H9 (cell line): ENCODE data around the gene ANKRD16. TPM values are rescaled to one million over a fixed set of nuclear protein-coding genes. Genes with fewer than 3 reads are reported as not detected.

ENCODE experiments used
- DNase-seq: peaks from one replicate; pipeline ENCODE4 v3.0.0-alpha.2; 2017
- H2AFZ ChIP-seq: one replicate; pipeline ENCODE4 v1.6.1; 2013; ENCODE audit warnings: mild to moderate bottlenecking, low read length, control low read depth, moderate library complexity
- H2AK5ac ChIP-seq: 2 replicates; pipeline ENCODE4 v1.6.1; 2013; ENCODE audit warnings: low read length, control low read depth, mixed read lengths; ENCODE audit not compliant: insufficient read length
- H2BK120ac ChIP-seq: one replicate; pipeline ENCODE4 v1.6.1; 2013; ENCODE audit warnings: low read depth, mild to moderate bottlenecking, low read length, control low read depth, inconsistent platforms; ENCODE audit not compliant: poor library complexity, severe bottlenecking
- H2BK12ac ChIP-seq: 2 replicates; pipeline ENCODE4 v1.6.1; 2013; ENCODE audit warnings: low read length, control low read depth, mixed read lengths, low read depth; ENCODE audit not compliant: insufficient read length
- H2BK15ac ChIP-seq: 2 replicates; pipeline ENCODE4 v1.6.1; 2013; ENCODE audit warnings: low read depth, low read length, control low read depth
- H2BK20ac ChIP-seq: one replicate; pipeline ENCODE4 v1.6.1; 2013; ENCODE audit warnings: low read depth, mild to moderate bottlenecking, low read length, control low read depth, inconsistent platforms; ENCODE audit not compliant: poor library complexity, severe bottlenecking
- H2BK5ac ChIP-seq: 2 replicates; pipeline ENCODE4 v1.6.1; 2013; ENCODE audit warnings: low read length, control low read depth, mixed read lengths; ENCODE audit not compliant: insufficient read length
- H3K14ac ChIP-seq: 2 replicates; pipeline ENCODE4 v1.6.1; 2013; ENCODE audit warnings: low read length, control low read depth; ENCODE audit not compliant: insufficient read depth
- H3K18ac ChIP-seq: 2 replicates; pipeline ENCODE4 v1.6.1; 2013; ENCODE audit warnings: low read depth, mild to moderate bottlenecking, mixed read lengths, low read length, control low read depth; ENCODE audit not compliant: insufficient read length
- H3K23ac ChIP-seq: 2 replicates; pipeline ENCODE4 v1.6.1; 2013; ENCODE audit warnings: low read length, control low read depth, mixed read lengths, low read depth; ENCODE audit not compliant: insufficient read length
- H3K23me2 ChIP-seq: 2 replicates; pipeline ENCODE4 v1.6.1; 2013; ENCODE audit warnings: low read depth, mild to moderate bottlenecking, mixed read lengths, low read length, control low read depth; ENCODE audit not compliant: insufficient read length, poor library complexity, severe bottlenecking
- H3K27ac ChIP-seq: 2 replicates; pipeline ENCODE4 v1.5.1; 2013; ENCODE audit warnings: low read length, control low read depth, mixed read lengths, low read depth; ENCODE audit not compliant: insufficient read length
- H3K27me3 ChIP-seq: 2 replicates; pipeline ENCODE4 v1.6.1; 2013; ENCODE audit warnings: low read length, control low read depth, inconsistent platforms; ENCODE audit not compliant: insufficient read depth
- H3K4ac ChIP-seq: 2 replicates; pipeline ENCODE4 v1.6.1; 2013; ENCODE audit warnings: low read depth, mild to moderate bottlenecking, control low read depth, inconsistent platforms, low read length, moderate library complexity
- H3K4me1 ChIP-seq: 2 replicates; pipeline ENCODE4 v1.6.1; 2013; ENCODE audit warnings: low read length, control low read depth, inconsistent platforms; ENCODE audit not compliant: insufficient read depth
- H3K4me2 ChIP-seq: 2 replicates; pipeline ENCODE4 v1.6.1; 2013; ENCODE audit warnings: low read length, control low read depth, mixed read lengths; ENCODE audit not compliant: insufficient read length, insufficient read depth
- H3K56ac ChIP-seq: 2 replicates; pipeline ENCODE4 v1.6.1; 2013; ENCODE audit warnings: low read depth, mild to moderate bottlenecking, mixed read lengths, low read length, control low read depth; ENCODE audit not compliant: insufficient read length
- H3K79me1 ChIP-seq: 2 replicates; pipeline ENCODE4 v1.6.1; 2013; ENCODE audit warnings: low read depth, mild to moderate bottlenecking, moderate library complexity, low read length, control low read depth, inconsistent platforms; ENCODE audit not compliant: insufficient read depth, poor library complexity, severe bottlenecking
- H3K79me2 ChIP-seq: 2 replicates; pipeline ENCODE4 v1.6.1; 2013; ENCODE audit warnings: low read length, control low read depth, inconsistent platforms; ENCODE audit not compliant: insufficient read depth
- H3K9ac ChIP-seq: 2 replicates; pipeline ENCODE4 v1.6.1; 2013; ENCODE audit warnings: low read length, control low read depth, mixed read lengths; ENCODE audit not compliant: insufficient read length; ENCODE audit errors: extremely low read depth
- H3K9me3 ChIP-seq: one replicate; pipeline ENCODE4 v1.6.1; 2013; ENCODE audit warnings: low read depth, low read length, inconsistent platforms; ENCODE audit not compliant: control insufficient read depth
- H3T11ph ChIP-seq: one replicate; pipeline ENCODE4 v1.6.1; 2013; ENCODE audit warnings: mild to moderate bottlenecking, low read length, control low read depth, inconsistent platforms
- H4K20me1 ChIP-seq: one replicate; pipeline ENCODE4 v1.6.1; 2013; ENCODE audit not compliant: control insufficient read depth, insufficient read length, insufficient read depth
- H4K5ac ChIP-seq: 2 replicates; pipeline ENCODE4 v1.6.1; 2013; ENCODE audit warnings: low read depth, mild to moderate bottlenecking, mixed read lengths, low read length, control low read depth; ENCODE audit not compliant: insufficient read length
- H4K8ac ChIP-seq: replicated peaks from 2 replicates; pipeline ENCODE4 v1.6.1; 2013; ENCODE audit warnings: low read length, control low read depth, mixed read lengths, low read depth; ENCODE audit not compliant: insufficient read length
- H4K91ac ChIP-seq: 2 replicates; pipeline ENCODE4 v1.6.1; 2013; ENCODE audit warnings: low read depth, mild to moderate bottlenecking, moderate library complexity, mixed read lengths, low read length, control low read depth; ENCODE audit not compliant: insufficient read length
- H3K27ac Mint-ChIP-seq, 3 experiments: 2 replicates in 2 of 3; 3 replicates in 1 of 3; pipeline ENCODE4 v1.8.0; 2020 to 2021; ENCODE audit warnings: mixed read lengths in 3 of 3, mild to moderate bottlenecking in 1 of 3, moderate library complexity in 1 of 3
- H3K27me3 Mint-ChIP-seq: 2 replicates; pipeline ENCODE4 v1.8.0; 2021; ENCODE audit warnings: low read depth, mild to moderate bottlenecking, moderate library complexity, mixed read lengths
- H3K36me3 Mint-ChIP-seq, 3 experiments: 2 replicates in 2 of 3; 3 replicates in 1 of 3; pipeline ENCODE4 v1.8.0; 2020 to 2021; ENCODE audit warnings: low read depth in 3 of 3, mixed read lengths in 3 of 3; ENCODE audit not compliant: insufficient read depth in 1 of 3
- H3K4me1 Mint-ChIP-seq, 2 experiments: 2 replicates each; pipeline ENCODE4 v1.8.0; 2020; ENCODE audit warnings: mixed read lengths in 2 of 2
- H3K4me3 Mint-ChIP-seq, 2 experiments: 2 replicates in 1 of 2; 3 replicates in 1 of 2; pipeline ENCODE4 v1.8.0; 2020 to 2021; ENCODE audit warnings: mild to moderate bottlenecking in 2 of 2, mixed read lengths in 2 of 2, moderate library complexity in 1 of 2
- H3K9me3 Mint-ChIP-seq, 2 experiments: 2 replicates in 1 of 2; 3 replicates in 1 of 2; pipeline ENCODE4 v1.8.0; 2020; ENCODE audit warnings: mild to moderate bottlenecking in 2 of 2, mixed read lengths in 2 of 2, moderate library complexity in 1 of 2
- WGBS: extraction: QIAGEN DNeasy Blood & Tissue Kit; methylation state at CpG from one replicate; pipeline ENCODE4 v1.1.7; 2013; ENCODE audit warnings: missing lambda C conversion rate, low lambda C conversion rate, mixed read lengths; ENCODE audit not compliant: insufficient read length; ENCODE audit errors: extremely low coverage; 5-methylcytosine and 5-hydroxymethylcytosine counted together
- total RNA-seq: library from RNA; stranded (reverse); gene quantifications from 2 replicates; pipeline ENCODE4 v1.2.1, GENCODE V29; 2021
- TF ChIP-seq, protein P1 (sequence below): fragments of 200-600 bp; sonication (generic); conservative IDR thresholded peaks from 3 replicates; pipeline ENCODE4 v1.8.0; 2021; ENCODE audit warnings: antibody characterized with exemption, mild to moderate bottlenecking

The ANKRD16 gene
- total RNA-seq, 1 experiment from 2014 or later, result 11.4 TPM

DNA sequence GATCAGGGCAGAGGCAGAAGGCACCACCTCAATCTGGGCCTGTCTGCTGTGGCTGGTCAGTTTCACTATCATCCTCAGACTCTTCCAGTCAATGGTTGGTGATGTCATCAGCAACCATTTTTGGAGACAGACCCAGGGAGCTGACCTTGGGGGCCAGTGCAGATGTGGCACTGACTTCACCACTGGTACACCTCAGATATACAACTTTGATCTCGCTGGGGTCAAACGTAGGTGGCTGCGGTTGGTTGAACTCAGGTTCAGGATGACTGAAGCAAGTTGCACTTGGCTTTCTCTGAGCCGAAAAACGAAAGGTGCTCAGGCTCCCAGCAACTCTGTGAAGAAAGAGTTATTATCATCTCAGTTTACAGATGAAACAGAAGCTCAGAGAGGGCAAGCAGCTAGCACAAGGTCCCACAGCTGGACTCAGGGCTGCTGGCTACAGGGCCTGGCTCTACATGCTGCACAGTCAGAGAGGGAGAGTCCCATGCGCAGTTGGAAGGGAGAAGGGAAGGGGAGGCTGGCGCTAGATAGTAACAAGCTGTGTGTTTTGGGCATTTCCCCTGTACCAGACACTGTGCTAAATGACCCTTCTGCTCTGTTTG is 27.2 kb downstream of the ANKRD16 start:
- Histone ChIP-seq H3K9ac (no peak overlapping the region), H3K9me3 (no peaks in the 10 kb centered on the region), H3K79me2 (no peaks in the 10 kb centered on the region), H2BK120ac (no peak overlapping the region), H2BK20ac (no peak overlapping the region), H2BK5ac (no peak overlapping the region), H3K27me3 (no peaks in the 10 kb centered on the region; the same call in 1 of the 2 replicates), H4K20me1 (no peaks in the 10 kb centered on the region), H3K4ac (no peak overlapping the region), H2BK12ac (no peak overlapping the region), H2BK15ac (no peak overlapping the region), H3K27ac (no peak overlapping the region), H3K23me2 (no peaks in the 10 kb centered on the region), H3T11ph (no peak overlapping the region), H4K91ac (no peak overlapping the region), H3K4me2 (no peak overlapping the region), H4K5ac (no peak overlapping the region), H3K79me1 (no peaks in the 10 kb centered on the region), H3K56ac (no peak overlapping the region), H2AK5ac (no peak overlapping the region), H3K4me1 (no peaks in the 10 kb centered on the region), H4K8ac (no peak overlapping the region), H3K23ac (no peak overlapping the region), H2AFZ (no peak overlapping the region), H3K14ac (no peak overlapping the region), H3K18ac (no peak overlapping the region)
- no peak overlapping the region for H3K27ac Mint-ChIP-seq
- TF ChIP-seq, protein P1, sequence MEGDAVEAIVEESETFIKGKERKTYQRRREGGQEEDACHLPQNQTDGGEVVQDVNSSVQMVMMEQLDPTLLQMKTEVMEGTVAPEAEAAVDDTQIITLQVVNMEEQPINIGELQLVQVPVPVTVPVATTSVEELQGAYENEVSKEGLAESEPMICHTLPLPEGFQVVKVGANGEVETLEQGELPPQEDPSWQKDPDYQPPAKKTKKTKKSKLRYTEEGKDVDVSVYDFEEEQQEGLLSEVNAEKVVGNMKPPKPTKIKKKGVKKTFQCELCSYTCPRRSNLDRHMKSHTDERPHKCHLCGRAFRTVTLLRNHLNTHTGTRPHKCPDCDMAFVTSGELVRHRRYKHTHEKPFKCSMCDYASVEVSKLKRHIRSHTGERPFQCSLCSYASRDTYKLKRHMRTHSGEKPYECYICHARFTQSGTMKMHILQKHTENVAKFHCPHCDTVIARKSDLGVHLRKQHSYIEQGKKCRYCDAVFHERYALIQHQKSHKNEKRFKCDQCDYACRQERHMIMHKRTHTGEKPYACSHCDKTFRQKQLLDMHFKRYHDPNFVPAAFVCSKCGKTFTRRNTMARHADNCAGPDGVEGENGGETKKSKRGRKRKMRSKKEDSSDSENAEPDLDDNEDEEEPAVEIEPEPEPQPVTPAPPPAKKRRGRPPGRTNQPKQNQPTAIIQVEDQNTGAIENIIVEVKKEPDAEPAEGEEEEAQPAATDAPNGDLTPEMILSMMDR, result no peak
- peaks cover under 1 to 3% of the 10 kb centered on the region in 2 experiments; a peak in 1 of 4 replicates for H3K4me1 Mint-ChIP-seq
- no peak for DNase-seq
- no CpG with 5 or more reads among the region's 7 CpGs for WGBS
- H3K4me3 Mint-ChIP-seq, result no peak overlapping the region
- no peaks in the 10 kb centered on the region for H3K27me3 Mint-ChIP-seq
- H3K9me3 Mint-ChIP-seq, result peaks cover under 1 to 3% of the 10 kb centered on the region in 2 experiments; a peak in 3 of 5 replicates
- peaks cover 14 to 22% (median 16%) of the 10 kb centered on the region in 3 experiments; a peak in 5 of 7 replicates for H3K36me3 Mint-ChIP-seq
